Measurements from ENCODE around the gene ATF2. TPM values are rescaled to one million over a fixed set of nuclear protein-coding genes. Genes with fewer than 3 reads are reported as not detected.

The ATF2 gene
- total and polyA plus RNA-seq, 2 donors: 32.1 to 42.4 TPM

DNA sequence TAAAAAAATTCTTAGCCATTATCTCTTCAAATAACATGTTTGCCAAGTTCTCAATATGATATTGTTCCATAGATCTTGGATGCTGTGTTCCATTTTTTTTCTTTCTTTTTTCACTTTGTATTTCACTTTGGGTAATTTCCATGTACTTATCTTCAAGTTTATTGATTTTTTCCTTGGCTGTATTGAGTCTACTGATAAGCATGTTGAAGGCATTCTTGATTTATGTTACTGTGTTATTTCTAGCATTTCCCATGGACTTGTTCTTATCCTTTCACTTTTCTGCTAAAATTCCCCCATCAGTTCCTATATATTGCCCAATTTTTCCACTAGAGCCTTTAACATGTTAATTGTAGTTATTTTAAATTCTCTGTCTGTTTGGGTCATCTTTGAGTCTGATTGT is 112.0 kb downstream of the ATF2 start:
- Histone ChIP-seq H3K4me1 (ENCODE audit: control insufficient read depth in 2 of 2, insufficient read depth in 2 of 2, low read length in 2 of 2) (no peaks in the 10 kb centered on the region), H3K27me3 (ENCODE audit: control insufficient read depth in 2 of 2, insufficient read depth in 1 of 2, low read length in 1 of 2) (no peaks in the 10 kb centered on the region), H3K4me3 (ENCODE audit: low read length in 2 of 2) (no peak overlapping the region), H3K36me3 (ENCODE audit: control insufficient read depth in 2 of 2, insufficient read depth in 2 of 2, low read length in 1 of 2) (peaks cover 0 to 3% of the 10 kb centered on the region in 2 donors), H3K9me3 (ENCODE audit: control insufficient read depth in 2 of 2, insufficient read depth in 1 of 2, low read length in 1 of 2) (no peaks in the 10 kb centered on the region), H3K27ac (ENCODE audit: low read depth in 1 of 2, low read length in 1 of 2) (no peak overlapping the region)
- no peak for DNase-seq (ENCODE audit: low read depth in 6 of 9, low spot score in 9 of 9)

DNA sequence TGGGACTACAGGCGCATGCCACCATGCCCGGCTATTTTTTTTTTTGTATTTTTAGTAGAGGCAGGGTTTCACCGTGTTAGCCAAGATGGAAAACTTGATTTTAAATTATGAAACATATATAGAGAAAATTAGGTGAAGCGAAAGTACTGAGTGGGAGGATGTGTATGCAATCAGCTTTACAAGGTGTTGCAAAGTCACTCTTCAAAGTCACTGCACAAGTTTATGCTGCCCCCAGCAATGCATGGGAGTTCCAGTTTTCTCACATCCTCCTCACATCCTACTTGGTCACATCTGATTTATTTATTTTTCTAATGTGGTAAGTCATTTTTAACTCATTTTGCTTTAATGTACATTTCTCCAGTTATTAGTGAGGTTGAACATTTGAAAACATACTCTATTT is 113.7 kb downstream of the ATF2 start:
- Histone ChIP-seq H3K27me3 (ENCODE audit: control insufficient read depth in 2 of 2, insufficient read depth in 1 of 2, low read length in 1 of 2) (no peaks in the 10 kb centered on the region), H3K9me3 (ENCODE audit: control insufficient read depth in 2 of 2, insufficient read depth in 1 of 2, low read length in 1 of 2) (no peaks in the 10 kb centered on the region), H3K27ac (ENCODE audit: low read depth in 1 of 2, low read length in 1 of 2) (no peak overlapping the region), H3K4me3 (ENCODE audit: low read length in 2 of 2) (no peak overlapping the region), H3K36me3 (ENCODE audit: control insufficient read depth in 2 of 2, insufficient read depth in 2 of 2, low read length in 1 of 2) (peaks cover 0 to 3% of the 10 kb centered on the region in 2 donors), H3K4me1 (ENCODE audit: control insufficient read depth in 2 of 2, insufficient read depth in 2 of 2, low read length in 2 of 2) (no peaks in the 10 kb centered on the region)
- 96% methylated on average over 4 of the region's 4 CpGs for WGBS
- no peak for DNase-seq (ENCODE audit: low read depth in 6 of 9, low spot score in 9 of 9)

DNA sequence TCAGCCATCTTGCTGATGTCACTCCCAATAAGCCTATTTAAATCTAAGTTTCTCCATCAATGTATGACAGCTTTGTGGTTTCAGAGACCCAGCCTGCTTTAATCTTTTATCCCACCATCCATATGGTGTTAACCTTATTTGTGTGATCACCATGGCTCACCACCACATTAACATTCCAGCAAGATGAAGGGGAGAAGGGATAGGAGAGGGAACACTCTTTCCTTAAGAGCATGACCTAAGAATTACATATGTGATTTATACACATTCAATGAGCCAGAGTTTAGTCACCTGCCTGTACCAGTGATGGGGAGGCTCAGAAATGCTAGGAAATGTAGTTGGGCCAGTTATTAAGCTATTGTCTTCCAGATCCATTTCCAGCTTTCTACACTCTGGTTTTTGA is 118.3 kb downstream of the ATF2 start:
- H3K9me3 ChIP-seq (ENCODE audit: control insufficient read depth in 2 of 2, insufficient read depth in 1 of 2, low read length in 1 of 2): no peaks in the 10 kb centered on the region
- no peak overlapping the region for H3K4me3 ChIP-seq (ENCODE audit: low read length in 2 of 2)
- H3K36me3 ChIP-seq (ENCODE audit: control insufficient read depth in 2 of 2, insufficient read depth in 2 of 2, low read length in 1 of 2): peaks cover 0 to 3% of the 10 kb centered on the region in 2 donors
- H3K27ac ChIP-seq (ENCODE audit: low read depth in 1 of 2, low read length in 1 of 2): no peak overlapping the region
- no peak for DNase-seq (ENCODE audit: low read depth in 6 of 9, low spot score in 9 of 9)
- H3K27me3 ChIP-seq (ENCODE audit: control insufficient read depth in 2 of 2, insufficient read depth in 1 of 2, low read length in 1 of 2): no peaks in the 10 kb centered on the region
- H3K4me1 ChIP-seq (ENCODE audit: control insufficient read depth in 2 of 2, insufficient read depth in 2 of 2, low read length in 2 of 2): no peaks in the 10 kb centered on the region

DNA sequence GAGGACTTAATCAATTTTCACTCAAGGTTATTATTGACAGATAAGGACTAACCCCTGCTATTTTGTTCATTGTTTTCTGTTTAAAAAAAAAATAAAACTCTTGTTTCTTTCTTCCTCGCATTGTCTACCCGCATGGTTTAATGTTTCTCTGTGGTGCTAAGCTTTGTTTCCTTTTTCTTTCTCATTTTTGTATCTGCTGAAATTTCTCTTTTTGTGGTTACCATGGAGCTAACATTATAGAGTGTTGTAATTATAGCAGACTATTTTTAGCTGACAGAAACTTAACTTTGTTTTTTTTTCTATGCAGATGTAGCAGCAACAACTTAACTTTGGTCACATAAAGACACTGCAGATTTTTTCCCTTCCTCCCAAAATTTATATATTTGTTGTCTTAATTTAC is 119.7 kb downstream of the ATF2 start:
- 37% methylated on average over 2 of the region's 2 CpGs for WGBS
- Histone ChIP-seq H3K27me3 (ENCODE audit: control insufficient read depth in 2 of 2, insufficient read depth in 1 of 2, low read length in 1 of 2) (no peaks in the 10 kb centered on the region), H3K9me3 (ENCODE audit: control insufficient read depth in 2 of 2, insufficient read depth in 1 of 2, low read length in 1 of 2) (no peaks in the 10 kb centered on the region), H3K4me1 (ENCODE audit: control insufficient read depth in 2 of 2, insufficient read depth in 2 of 2, low read length in 2 of 2) (no peaks in the 10 kb centered on the region), H3K36me3 (ENCODE audit: control insufficient read depth in 2 of 2, insufficient read depth in 2 of 2, low read length in 1 of 2) (peaks cover 0 to 3% of the 10 kb centered on the region in 2 donors), H3K27ac (ENCODE audit: low read depth in 1 of 2, low read length in 1 of 2) (no peak overlapping the region), H3K4me3 (ENCODE audit: low read length in 2 of 2) (no peak overlapping the region)
- DNase-seq (ENCODE audit: low read depth in 6 of 9, low spot score in 9 of 9): peak in 1 of 9 donors; percentile 9

DNA sequence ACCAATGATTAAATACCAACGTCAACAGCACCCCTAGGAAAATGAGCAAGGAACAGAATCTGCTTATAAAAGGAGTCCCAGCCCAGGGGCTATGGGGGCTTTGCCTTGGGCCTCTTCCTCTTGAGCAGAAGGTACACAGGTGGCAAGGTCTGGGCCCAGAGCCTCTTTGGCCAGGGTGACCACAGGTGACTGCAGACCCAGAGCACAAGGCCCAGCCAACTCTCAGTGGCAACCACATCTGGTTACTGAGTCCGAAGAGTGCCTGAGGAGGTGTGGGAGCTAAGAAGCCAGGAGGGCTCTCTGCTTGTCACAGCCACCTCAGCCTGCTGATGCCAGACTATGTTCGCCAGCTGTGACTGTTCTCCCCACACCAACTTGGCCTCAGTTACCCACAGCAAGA is 128.5 kb downstream of the ATF2 start:
- 98% methylated on average over 3 of the region's 3 CpGs for WGBS
- H3K4me3 ChIP-seq (ENCODE audit: low read length in 2 of 2): no peak overlapping the region

DNA sequence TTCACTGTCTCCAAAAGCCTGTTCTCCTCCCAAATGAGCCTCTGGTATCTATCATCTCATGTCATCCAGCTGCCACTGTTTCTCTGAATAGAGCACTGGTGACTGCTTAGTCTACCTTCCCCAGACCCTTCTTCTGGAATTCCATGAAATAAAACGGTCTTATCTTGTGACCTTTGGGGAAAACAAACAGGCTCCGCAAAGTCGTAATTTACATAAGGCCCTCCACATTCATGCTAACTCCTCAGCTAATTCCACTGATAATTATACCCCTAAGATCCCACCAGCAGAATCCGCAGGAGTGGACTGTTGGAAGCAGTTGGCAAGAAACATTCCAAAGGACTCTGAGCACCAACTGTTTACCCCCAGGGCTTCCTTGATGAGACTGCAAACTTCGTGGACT is 129.0 kb downstream of the ATF2 start:
- H3K27ac ChIP-seq (ENCODE audit: low read depth in 1 of 2, low read length in 1 of 2): no peak overlapping the region
- no peaks in the 10 kb centered on the region for H3K36me3 ChIP-seq (ENCODE audit: control insufficient read depth in 2 of 2, insufficient read depth in 2 of 2, low read length in 1 of 2)
- no peak overlapping the region for H3K4me3 ChIP-seq (ENCODE audit: low read length in 2 of 2)
- H3K4me1 ChIP-seq (ENCODE audit: control insufficient read depth in 2 of 2, insufficient read depth in 2 of 2, low read length in 2 of 2): no peaks in the 10 kb centered on the region
- no peaks in the 10 kb centered on the region for H3K9me3 ChIP-seq (ENCODE audit: control insufficient read depth in 2 of 2, insufficient read depth in 1 of 2, low read length in 1 of 2)
- no peaks in the 10 kb centered on the region for H3K27me3 ChIP-seq (ENCODE audit: control insufficient read depth in 2 of 2, insufficient read depth in 1 of 2, low read length in 1 of 2)
- no peak for DNase-seq (ENCODE audit: low read depth in 6 of 9, low spot score in 9 of 9)
- 94% methylated on average over 5 of the region's 5 CpGs for WGBS

More for the DNA sequence above, 128.5 kb downstream of the ATF2 start:
- no peaks in the 10 kb centered on the region for H3K27me3 ChIP-seq (ENCODE audit: control insufficient read depth in 2 of 2, insufficient read depth in 1 of 2, low read length in 1 of 2)
- H3K4me1 ChIP-seq (ENCODE audit: control insufficient read depth in 2 of 2, insufficient read depth in 2 of 2, low read length in 2 of 2): no peaks in the 10 kb centered on the region
- H3K9me3 ChIP-seq (ENCODE audit: control insufficient read depth in 2 of 2, insufficient read depth in 1 of 2, low read length in 1 of 2): no peaks in the 10 kb centered on the region
- DNase-seq (ENCODE audit: low read depth in 6 of 9, low spot score in 9 of 9): no peak
- H3K36me3 ChIP-seq (ENCODE audit: control insufficient read depth in 2 of 2, insufficient read depth in 2 of 2, low read length in 1 of 2): no peaks in the 10 kb centered on the region
- H3K27ac ChIP-seq (ENCODE audit: low read depth in 1 of 2, low read length in 1 of 2): no peak overlapping the region

DNA sequence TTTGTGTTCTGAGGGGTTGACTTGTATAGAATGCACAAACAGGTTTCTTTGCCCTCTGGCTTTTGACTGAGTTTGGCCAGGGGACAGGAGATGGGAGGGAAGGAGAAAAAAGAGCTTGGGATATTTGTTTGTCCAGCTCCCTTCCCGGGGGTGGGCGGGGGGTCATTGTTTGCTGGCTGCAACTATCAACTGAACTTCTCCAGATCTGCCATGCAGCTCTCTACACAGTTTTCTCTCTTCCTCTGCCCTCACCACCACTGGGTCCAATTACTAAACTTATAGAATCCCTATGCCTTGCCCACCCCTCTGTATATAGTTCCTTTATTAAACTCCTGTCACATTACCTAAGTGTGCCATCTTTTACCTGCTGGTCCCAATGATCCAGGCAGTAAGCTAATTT is 130.1 kb downstream of the ATF2 start:
- no peak overlapping the region for H3K4me3 ChIP-seq (ENCODE audit: low read length in 2 of 2)
- no peak for DNase-seq (ENCODE audit: low read depth in 6 of 9, low spot score in 9 of 9)
- WGBS: 99% methylated on average over 2 of the region's 2 CpGs

DNA sequence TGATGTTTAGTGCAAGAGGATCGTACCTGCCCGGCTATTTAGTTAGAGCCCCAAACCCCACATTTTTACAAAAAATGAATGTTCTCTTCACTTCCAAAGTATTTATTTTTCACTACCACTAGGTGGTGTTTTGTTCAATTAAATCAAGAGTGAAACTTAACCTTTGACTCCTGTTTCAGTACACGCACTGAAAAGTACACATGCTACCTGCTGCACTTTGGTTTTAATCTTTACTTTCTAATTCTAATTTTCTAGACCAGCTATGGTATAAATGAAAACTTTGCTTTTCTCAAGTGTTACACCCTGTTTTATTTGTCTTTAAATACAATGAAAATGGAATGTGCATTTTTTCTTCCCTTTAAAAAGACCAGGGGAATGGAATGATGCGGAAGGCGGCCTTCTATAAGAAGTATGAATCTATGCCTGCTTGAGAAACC is 131.4 kb downstream of the ATF2 start:
- Histone ChIP-seq H3K27me3 (ENCODE audit: control insufficient read depth in 2 of 2, insufficient read depth in 1 of 2, low read length in 1 of 2) (no peaks in the 10 kb centered on the region), H3K9me3 (ENCODE audit: control insufficient read depth in 2 of 2, insufficient read depth in 1 of 2, low read length in 1 of 2) (no peaks in the 10 kb centered on the region), H3K36me3 (ENCODE audit: control insufficient read depth in 2 of 2, insufficient read depth in 2 of 2, low read length in 1 of 2) (no peaks in the 10 kb centered on the region), H3K27ac (ENCODE audit: low read depth in 1 of 2, low read length in 1 of 2) (no peak overlapping the region), H3K4me1 (ENCODE audit: control insufficient read depth in 2 of 2, insufficient read depth in 2 of 2, low read length in 2 of 2) (no peaks in the 10 kb centered on the region), H3K4me3 (ENCODE audit: low read length in 2 of 2) (no peak overlapping the region)
- WGBS: 77% methylated on average over 5 of the region's 5 CpGs
- DNase-seq (ENCODE audit: low read depth in 6 of 9, low spot score in 9 of 9): peak in 7 of 9 donors; percentile 3 to 54 (median 21)

More for the DNA sequence above, 130.1 kb downstream of the ATF2 start:
- H3K36me3 ChIP-seq (ENCODE audit: control insufficient read depth in 2 of 2, insufficient read depth in 2 of 2, low read length in 1 of 2): no peaks in the 10 kb centered on the region
- no peaks in the 10 kb centered on the region for H3K4me1 ChIP-seq (ENCODE audit: control insufficient read depth in 2 of 2, insufficient read depth in 2 of 2, low read length in 2 of 2)
- no peaks in the 10 kb centered on the region for H3K9me3 ChIP-seq (ENCODE audit: control insufficient read depth in 2 of 2, insufficient read depth in 1 of 2, low read length in 1 of 2)
- H3K27me3 ChIP-seq (ENCODE audit: control insufficient read depth in 2 of 2, insufficient read depth in 1 of 2, low read length in 1 of 2): no peaks in the 10 kb centered on the region
- H3K27ac ChIP-seq (ENCODE audit: low read depth in 1 of 2, low read length in 1 of 2): no peak overlapping the region

DNA sequence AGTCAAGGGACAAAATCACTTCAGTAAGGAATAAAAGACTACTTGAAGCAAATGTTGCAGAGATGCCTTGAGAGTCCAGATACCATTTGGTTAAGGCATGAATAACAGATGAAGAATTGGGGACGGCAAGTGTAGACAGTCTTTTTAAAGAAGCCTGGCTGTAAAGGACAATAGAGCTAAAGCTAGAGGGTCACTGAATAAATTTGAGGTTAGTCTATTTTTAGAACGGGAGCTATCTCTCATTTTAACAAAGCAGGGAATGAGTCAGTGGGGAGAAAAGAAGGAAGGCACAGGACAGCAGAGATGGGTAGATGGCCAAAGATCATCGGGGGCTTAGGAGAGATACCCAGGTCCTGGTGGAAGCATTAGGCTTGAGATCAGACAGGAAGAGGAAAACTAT is 132.2 kb downstream of the ATF2 start:
- Histone ChIP-seq H3K27me3 (ENCODE audit: control insufficient read depth in 2 of 2, insufficient read depth in 1 of 2, low read length in 1 of 2) (no peaks in the 10 kb centered on the region), H3K27ac (ENCODE audit: low read depth in 1 of 2, low read length in 1 of 2) (no peak overlapping the region), H3K4me3 (ENCODE audit: low read length in 2 of 2) (no peak overlapping the region), H3K9me3 (ENCODE audit: control insufficient read depth in 2 of 2, insufficient read depth in 1 of 2, low read length in 1 of 2) (no peaks in the 10 kb centered on the region), H3K36me3 (ENCODE audit: control insufficient read depth in 2 of 2, insufficient read depth in 2 of 2, low read length in 1 of 2) (no peaks in the 10 kb centered on the region), H3K4me1 (ENCODE audit: control insufficient read depth in 2 of 2, insufficient read depth in 2 of 2, low read length in 2 of 2) (no peaks in the 10 kb centered on the region)
- WGBS: 74% methylated on average over 3 of the region's 3 CpGs
- no peak for DNase-seq (ENCODE audit: low read depth in 6 of 9, low spot score in 9 of 9)

DNA sequence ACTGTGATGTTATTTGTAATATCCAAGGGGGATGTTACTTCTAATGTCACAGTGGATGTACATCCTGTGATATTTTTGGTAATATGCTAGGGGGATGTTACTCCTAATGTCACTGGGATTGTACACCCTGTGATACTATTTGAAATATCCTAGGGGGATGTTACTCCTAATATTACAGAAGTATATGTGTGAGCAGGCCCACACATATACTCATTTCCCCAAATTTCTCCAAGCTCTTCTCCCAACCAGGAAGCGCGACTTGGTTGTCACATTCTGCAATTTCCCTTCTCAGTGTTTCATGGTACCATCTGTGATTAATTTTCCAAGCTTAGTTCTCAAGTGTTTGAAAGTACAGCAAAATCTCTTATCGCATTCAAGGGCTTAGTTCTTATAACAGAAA is 133.3 kb downstream of the ATF2 start:
- H3K27me3 ChIP-seq (ENCODE audit: control insufficient read depth in 2 of 2, insufficient read depth in 1 of 2, low read length in 1 of 2): no peaks in the 10 kb centered on the region
- H3K9me3 ChIP-seq (ENCODE audit: control insufficient read depth in 2 of 2, insufficient read depth in 1 of 2, low read length in 1 of 2): no peaks in the 10 kb centered on the region
- DNase-seq (ENCODE audit: low read depth in 6 of 9, low spot score in 9 of 9): no peak
- no peaks in the 10 kb centered on the region for H3K4me1 ChIP-seq (ENCODE audit: control insufficient read depth in 2 of 2, insufficient read depth in 2 of 2, low read length in 2 of 2)
- no peaks in the 10 kb centered on the region for H3K36me3 ChIP-seq (ENCODE audit: control insufficient read depth in 2 of 2, insufficient read depth in 2 of 2, low read length in 1 of 2)
- H3K27ac ChIP-seq (ENCODE audit: low read depth in 1 of 2, low read length in 1 of 2): no peak overlapping the region
- WGBS: 98% methylated on average over 3 of the region's 3 CpGs
- H3K4me3 ChIP-seq (ENCODE audit: low read length in 2 of 2): no peak overlapping the region

Data from thymus (tissue), 11 donors.